Tibial nerve (tissue), 3 donors: ENCODE data around the gene LNX2.

Experiments used
- POLR2A ChIP-seq, 2 donors: fragments of 450-650 bp; IDR thresholded peaks; one replicate each; pipeline ENCODE4 v1.6.1; 2017; ENCODE audit warnings: antibody characterized with exemption in 2 of 2, mild to moderate bottlenecking in 2 of 2, moderate library complexity in 2 of 2
- TF ChIP-seq, protein P1 (sequence below), 5 experiments: fragments of 200-600 bp in 3 of 5; fragments of 450-650 bp in 2 of 5; sonication (generic) in 3 of 5; IDR thresholded peaks; one replicate each; pipeline ENCODE4 v1.5.1; 2016 to 2019; ENCODE audit warnings: antibody characterized with exemption in 5 of 5, mild to moderate bottlenecking in 3 of 5, moderate library complexity in 2 of 5

DNA sequence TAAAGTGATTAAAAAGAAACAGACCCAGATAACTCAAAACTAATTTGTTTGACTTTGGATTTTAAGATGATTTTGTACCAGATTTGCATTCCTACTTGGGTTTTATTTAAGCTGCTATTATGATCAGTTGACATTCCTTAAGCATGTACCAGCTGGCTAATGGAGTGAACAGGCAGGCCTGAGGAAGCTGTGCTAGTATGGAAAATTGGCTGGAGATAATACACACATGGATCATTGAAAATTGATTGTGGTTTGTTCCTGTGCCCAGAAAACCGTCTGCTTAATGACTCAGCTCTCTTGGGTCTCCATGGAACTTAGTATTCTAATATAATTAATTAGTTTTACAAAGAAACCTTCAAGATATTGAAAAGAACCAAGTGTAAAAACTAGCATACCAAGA lies 24.0 kb upstream of the LNX2 start:
- TF ChIP-seq, protein P1, sequence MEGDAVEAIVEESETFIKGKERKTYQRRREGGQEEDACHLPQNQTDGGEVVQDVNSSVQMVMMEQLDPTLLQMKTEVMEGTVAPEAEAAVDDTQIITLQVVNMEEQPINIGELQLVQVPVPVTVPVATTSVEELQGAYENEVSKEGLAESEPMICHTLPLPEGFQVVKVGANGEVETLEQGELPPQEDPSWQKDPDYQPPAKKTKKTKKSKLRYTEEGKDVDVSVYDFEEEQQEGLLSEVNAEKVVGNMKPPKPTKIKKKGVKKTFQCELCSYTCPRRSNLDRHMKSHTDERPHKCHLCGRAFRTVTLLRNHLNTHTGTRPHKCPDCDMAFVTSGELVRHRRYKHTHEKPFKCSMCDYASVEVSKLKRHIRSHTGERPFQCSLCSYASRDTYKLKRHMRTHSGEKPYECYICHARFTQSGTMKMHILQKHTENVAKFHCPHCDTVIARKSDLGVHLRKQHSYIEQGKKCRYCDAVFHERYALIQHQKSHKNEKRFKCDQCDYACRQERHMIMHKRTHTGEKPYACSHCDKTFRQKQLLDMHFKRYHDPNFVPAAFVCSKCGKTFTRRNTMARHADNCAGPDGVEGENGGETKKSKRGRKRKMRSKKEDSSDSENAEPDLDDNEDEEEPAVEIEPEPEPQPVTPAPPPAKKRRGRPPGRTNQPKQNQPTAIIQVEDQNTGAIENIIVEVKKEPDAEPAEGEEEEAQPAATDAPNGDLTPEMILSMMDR (IDR thresholded peaks at IDR 0.05) = no peak
- TF ChIP-seq POLR2A (IDR thresholded peaks at IDR 0.05) = no peak
